Mucosa of rectum (tissue), 2 donors: ENCODE measurements around the gene DENND1A.

Experiments used
- H3K27ac ChIP-seq, 2 donors: one replicate each; pipeline ENCODE4 v1.7.0; 2013; ENCODE audit warnings: inconsistent platforms in 2 of 2, low read depth in 2 of 2, low read length in 2 of 2
- H3K27me3 ChIP-seq, 2 donors: one replicate each; pipeline ENCODE4 v1.7.0; 2013; ENCODE audit warnings: low read length in 2 of 2; ENCODE audit not compliant: control insufficient read depth in 2 of 2, insufficient read depth in 2 of 2
- H3K36me3 ChIP-seq, 2 donors: one replicate each; pipeline ENCODE4 v1.7.0; 2013; ENCODE audit warnings: low read length in 2 of 2; ENCODE audit not compliant: control insufficient read depth in 2 of 2, insufficient read depth in 2 of 2
- H3K4me1 ChIP-seq, 2 donors: one replicate each; pipeline ENCODE4 v1.7.0; 2013; ENCODE audit warnings: low read length in 2 of 2, mild to moderate bottlenecking in 1 of 2; ENCODE audit not compliant: control insufficient read depth in 2 of 2, insufficient read depth in 2 of 2
- H3K4me3 ChIP-seq, 2 donors: one replicate each; pipeline ENCODE4 v1.7.0; 2013; ENCODE audit warnings: low read length in 2 of 2
- H3K9ac ChIP-seq, 2 donors: one replicate each; pipeline ENCODE4 v1.7.0; 2013; ENCODE audit warnings: low read length in 2 of 2, low read depth in 1 of 2, mild to moderate bottlenecking in 1 of 2
- H3K9me3 ChIP-seq, 2 donors: one replicate each; pipeline ENCODE4 v1.7.0; 2013; ENCODE audit warnings: low read length in 2 of 2; ENCODE audit not compliant: control insufficient read depth in 2 of 2
- donor health status: healthy.
- donor health status: Normal muscosa, but diverticular disease.

The DENND1A gene

DNA sequence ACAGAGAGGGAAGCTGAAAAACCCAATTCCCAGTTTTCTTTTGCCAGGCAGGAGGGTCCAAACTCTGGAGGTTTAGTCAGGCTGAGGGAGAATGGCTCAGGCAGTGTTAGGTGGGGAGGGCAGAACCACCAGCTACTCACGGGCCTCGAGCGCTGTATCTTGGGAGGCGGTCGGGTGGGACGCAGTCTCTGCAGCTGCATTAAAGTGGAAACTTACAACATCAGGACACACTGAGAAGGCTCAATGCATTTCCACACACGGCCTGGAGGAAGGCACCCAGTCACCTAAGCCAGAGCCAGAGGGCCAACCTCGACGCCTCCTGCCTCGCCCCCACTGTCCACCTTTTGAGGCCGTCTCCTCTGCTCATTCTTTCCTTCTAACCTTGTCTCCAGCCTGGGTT lies 518.3 kb downstream of the DENND1A start:
- Histone ChIP-seq H3K27me3 (no peaks in the 10 kb centered on the region), H3K4me3 (no peak overlapping the region), H3K4me1 (no peaks in the 10 kb centered on the region), H3K36me3 (peaks cover 3 to 5% of the 10 kb centered on the region in 2 donors), H3K9me3 (no peaks in the 10 kb centered on the region), H3K9ac (no peak overlapping the region), H3K27ac (no peak overlapping the region)

DNA sequence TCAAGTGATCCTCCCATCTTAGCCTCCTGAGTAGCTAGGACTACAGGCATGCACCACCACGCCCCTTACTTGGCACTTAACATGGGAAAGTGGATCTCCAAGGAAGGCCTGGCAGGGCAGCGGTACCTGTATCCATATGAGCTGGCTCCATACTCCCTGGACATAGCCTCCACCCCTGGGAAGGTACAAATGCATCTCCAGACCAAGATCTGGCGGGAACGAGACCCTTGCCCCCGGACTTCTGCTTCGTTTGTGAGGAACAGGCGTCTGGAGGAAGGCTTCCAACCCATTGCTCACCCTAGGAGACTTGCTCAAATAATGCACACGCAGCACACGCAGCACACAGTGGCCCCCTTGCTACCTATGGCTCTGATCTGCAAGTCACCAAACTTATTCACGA lies 518.7 kb downstream of the DENND1A start:
- H3K4me1 ChIP-seq: no peaks in the 10 kb centered on the region
- no peaks in the 10 kb centered on the region for H3K27me3 ChIP-seq
- no peak overlapping the region for H3K9ac ChIP-seq
- H3K36me3 ChIP-seq: peaks cover 2 to 5% of the 10 kb centered on the region in 2 donors
- no peak overlapping the region for H3K4me3 ChIP-seq
- no peaks in the 10 kb centered on the region for H3K9me3 ChIP-seq
- H3K27ac ChIP-seq: no peak overlapping the region

DNA sequence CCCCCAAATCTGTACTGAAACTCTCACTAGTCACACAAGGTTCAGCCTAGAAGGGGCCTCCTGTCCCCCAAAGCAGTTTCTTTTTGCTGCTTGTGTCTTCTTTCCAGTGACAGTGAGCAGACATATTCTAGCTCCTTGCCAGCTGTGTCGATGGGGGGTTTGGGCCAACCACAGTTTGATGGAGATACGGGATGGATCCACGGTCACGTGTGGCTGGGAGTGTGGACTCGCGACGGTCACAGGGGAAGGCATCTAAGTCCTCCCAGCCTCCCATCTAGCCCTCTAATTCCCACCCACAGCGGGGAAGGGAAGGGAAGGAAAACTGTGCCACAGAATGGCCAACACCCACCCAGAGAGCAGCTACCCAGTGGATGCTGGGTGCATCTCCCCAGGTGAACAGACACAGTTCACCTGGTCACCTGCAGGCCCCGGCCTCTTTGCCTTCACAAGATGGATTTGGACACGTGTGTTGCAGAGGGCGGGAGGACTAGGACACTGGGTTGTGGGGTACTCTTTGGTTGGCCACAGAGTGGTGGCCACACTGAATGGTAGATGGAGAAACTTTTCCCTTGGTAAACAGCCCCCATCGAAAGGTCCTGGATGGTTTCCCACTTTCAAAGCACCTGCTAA lies 519.5 kb downstream of the DENND1A start:
- Histone ChIP-seq H3K4me1 (no peaks in the 10 kb centered on the region), H3K27ac (no peak overlapping the region), H3K27me3 (no peaks in the 10 kb centered on the region), H3K4me3 (no peak overlapping the region), H3K36me3 (peaks cover 0 to 5% of the 10 kb centered on the region in 2 donors), H3K9me3 (no peaks in the 10 kb centered on the region), H3K9ac (no peak overlapping the region)

DNA sequence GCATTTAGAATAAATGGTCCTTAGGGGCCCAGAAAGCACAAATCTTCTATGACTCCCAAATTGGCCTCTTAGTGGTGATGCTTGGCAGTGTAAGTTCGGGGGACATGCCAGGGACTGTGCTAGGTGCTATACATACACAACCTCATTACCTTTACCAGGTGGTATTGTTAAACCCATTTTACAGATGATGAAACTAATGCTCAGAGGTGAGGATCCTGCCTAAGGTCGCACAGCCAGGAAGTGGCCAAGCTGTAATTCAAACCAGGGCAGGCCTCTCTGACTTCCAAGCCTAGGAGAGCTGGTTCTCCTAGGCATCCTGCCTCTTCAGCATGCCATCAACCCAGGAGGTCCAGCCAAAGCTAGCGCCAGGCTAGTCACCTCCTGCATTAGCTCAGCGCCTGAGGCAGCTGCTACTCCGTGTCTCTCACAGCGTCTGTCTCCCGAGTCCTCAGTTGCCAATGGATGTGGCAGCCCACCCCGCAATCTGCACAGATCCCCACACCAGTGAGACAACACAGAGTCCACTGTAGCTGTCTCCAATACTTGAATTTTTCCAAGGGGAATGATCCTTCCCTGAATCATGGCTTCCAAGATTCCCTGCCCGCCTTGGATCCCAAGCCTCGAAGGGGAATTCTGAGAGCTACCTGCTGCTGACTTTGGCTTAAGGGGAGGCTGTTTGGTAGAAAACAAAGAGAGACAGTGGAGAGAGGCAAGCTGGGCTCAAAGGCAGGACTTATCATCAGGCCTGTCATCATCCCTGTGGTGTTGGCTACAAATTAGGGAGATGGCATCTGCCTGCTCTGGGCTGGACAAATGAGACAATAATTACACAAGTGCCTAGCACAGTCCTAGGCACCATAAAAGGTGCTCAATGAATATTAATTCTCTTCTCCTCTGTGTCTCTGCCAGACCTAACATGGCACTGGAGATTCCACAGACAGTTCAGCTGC lies 521.3 kb downstream of the DENND1A start:
- peaks cover 0 to 5% of the 10 kb centered on the region in 2 donors for H3K36me3 ChIP-seq
- H3K27me3 ChIP-seq: no peaks in the 10 kb centered on the region

DNA sequence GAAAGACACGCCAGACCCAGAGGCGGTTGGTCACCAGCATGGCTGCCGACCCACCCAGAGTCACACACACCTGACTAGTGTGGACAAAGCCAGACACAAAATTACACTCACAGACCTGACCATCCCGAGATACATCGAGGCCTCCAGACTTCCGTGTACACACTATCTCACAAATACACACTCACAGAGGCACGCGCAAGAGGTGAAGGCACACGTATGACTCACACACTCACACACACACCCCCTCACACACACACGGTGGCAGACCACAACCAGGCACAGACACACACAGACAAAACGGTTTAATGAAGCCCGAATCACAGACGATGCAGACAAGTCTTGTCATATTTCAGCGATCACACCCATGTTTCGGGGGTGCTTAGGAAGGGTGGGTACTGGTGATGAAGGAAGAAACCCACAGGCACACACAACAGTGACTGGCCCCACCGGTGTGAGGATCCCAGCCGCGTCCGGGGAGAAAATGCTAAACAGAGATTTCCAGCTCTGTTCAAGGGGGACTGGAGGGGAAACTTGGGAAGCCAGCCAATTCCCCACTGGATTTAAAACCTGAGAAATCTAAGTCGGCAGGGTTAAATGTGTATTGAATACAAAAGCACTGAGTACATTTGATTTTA lies 522.6 kb downstream of the DENND1A start:
- Histone ChIP-seq H3K9me3 (no peaks in the 10 kb centered on the region), H3K27ac (no peak overlapping the region), H3K4me1 (no peaks in the 10 kb centered on the region), H3K27me3 (no peaks in the 10 kb centered on the region), H3K4me3 (no peak overlapping the region), H3K9ac (no peak overlapping the region), H3K36me3 (peaks cover 0 to 8% of the 10 kb centered on the region in 2 donors)

More for the DNA sequence above, 521.3 kb downstream of the DENND1A start:
- H3K27ac ChIP-seq: no peak overlapping the region
- H3K9me3 ChIP-seq: no peaks in the 10 kb centered on the region
- H3K4me3 ChIP-seq: no peak overlapping the region
- no peaks in the 10 kb centered on the region for H3K4me1 ChIP-seq
- no peak overlapping the region for H3K9ac ChIP-seq

DNA sequence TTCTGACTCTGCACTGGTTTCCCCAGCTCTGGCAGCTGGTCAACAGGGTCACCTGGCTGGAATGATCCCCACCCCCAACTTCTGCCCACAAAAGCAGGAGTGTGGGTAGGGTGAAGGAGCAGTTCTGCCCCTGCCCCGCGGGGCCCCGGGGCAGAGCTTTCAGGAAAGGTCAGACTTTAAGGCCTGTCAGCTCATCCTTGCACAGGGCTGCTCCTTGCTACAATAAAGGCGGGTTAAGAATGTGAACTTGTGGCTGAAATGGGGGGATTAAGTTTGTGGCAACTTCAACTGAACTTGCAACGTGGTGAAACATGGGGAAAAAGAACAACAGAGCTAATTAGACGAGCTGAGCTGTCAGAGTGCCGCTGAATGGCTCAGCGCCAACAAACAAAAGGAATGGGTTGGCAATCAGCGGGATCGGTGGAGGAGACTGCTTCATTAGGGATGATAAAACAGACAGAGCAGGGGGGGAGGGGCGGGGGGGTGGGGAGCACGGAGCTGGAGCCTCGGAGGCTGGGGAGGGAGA lies 523.2 kb downstream of the DENND1A start:
- no peaks in the 10 kb centered on the region for H3K4me1 ChIP-seq
- H3K27me3 ChIP-seq: no peaks in the 10 kb centered on the region
- H3K9me3 ChIP-seq: no peaks in the 10 kb centered on the region
- no peak overlapping the region for H3K27ac ChIP-seq
- no peak overlapping the region for H3K9ac ChIP-seq
- no peak overlapping the region for H3K4me3 ChIP-seq
- peaks cover 0 to 8% of the 10 kb centered on the region in 2 donors for H3K36me3 ChIP-seq

DNA sequence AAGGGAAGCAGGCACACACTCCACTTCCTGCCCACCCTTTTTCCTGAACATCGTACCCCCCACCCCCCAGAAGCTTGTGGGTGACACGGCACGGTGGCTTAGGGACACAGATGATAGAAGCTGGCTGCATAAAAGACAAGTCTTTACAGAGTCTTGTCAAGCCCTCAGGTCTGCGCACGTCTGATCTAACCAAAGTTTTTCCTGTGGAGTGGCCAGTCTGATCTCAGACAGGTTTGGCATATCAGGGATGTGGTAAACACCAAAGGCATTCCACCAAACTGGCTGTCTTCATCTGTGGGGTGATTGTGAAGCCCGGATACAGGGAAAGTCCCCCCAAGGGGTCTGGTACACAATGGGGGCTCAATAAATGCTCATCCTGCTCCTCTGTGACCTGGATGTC lies 523.9 kb downstream of the DENND1A start:
- H3K27ac ChIP-seq: no peak overlapping the region
- peaks cover 0 to 3% of the 10 kb centered on the region in 2 donors for H3K36me3 ChIP-seq
- no peaks in the 10 kb centered on the region for H3K4me1 ChIP-seq
- no peak overlapping the region for H3K4me3 ChIP-seq
- no peaks in the 10 kb centered on the region for H3K27me3 ChIP-seq
- H3K9me3 ChIP-seq: no peaks in the 10 kb centered on the region
- no peak overlapping the region for H3K9ac ChIP-seq

DNA sequence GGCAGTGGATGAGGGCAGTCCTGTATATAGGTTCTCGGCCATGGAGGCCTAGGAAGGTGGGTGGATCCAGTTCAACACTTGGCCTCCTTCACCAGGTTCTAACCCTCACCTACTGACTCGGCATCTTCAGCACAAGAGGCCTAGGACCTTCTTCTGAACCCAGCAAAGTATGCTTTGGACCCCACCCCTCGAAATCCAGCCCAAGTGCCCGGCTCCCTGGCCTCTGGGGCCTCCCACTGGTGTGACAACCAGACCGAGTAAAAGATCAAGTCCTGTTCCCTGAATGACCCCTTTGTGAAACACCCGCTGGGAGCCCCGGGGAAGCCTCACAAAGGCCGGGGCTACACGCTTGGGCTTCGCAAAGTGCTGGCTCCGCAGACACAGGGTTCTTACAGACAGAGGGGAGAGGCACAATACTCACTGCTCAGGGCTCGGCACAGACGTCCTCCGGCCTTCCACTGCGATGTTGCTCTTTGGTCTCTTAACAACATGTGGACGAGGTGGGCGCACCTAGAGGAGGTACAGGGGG lies 526.9 kb downstream of the DENND1A start:
- H3K36me3 ChIP-seq: peaks cover 0 to 6% of the 10 kb centered on the region in 2 donors

DNA sequence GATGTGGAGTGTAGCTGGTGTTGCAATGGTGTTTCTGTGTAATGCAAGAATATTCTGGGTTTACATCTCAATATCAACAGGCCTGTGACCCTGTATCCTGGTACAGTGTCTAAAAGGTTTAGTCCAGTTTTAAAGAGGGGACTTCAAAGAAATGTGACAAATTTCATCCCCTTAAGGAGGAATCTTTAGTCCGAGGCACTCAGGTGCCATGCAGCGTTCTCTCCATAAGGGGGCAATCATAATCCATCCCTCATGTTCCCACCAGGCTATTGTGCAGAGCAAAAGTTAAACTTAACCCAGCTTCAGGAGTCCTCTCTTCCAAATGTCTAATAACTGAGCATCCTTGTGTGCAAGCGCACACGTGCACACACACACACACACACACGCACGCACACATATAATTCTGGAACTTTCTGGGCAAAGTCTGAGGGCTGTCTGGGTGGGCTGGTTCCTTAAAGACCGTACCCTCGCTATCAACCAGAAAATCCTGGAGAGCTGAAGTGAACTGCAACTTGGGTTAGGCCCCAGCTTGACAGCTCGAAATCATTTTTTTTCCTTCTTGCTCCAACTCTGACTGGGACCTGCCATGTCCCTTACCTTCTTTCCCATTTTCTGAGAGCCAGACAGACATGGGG lies 527.9 kb downstream of the DENND1A start:
- Histone ChIP-seq H3K27ac (no peak overlapping the region), H3K4me1 (no peaks in the 10 kb centered on the region), H3K9me3 (no peaks in the 10 kb centered on the region), H3K4me3 (no peak overlapping the region), H3K27me3 (no peaks in the 10 kb centered on the region), H3K36me3 (peaks cover 0 to 6% of the 10 kb centered on the region in 2 donors), H3K9ac (no peak overlapping the region)

More for the DNA sequence above, 526.9 kb downstream of the DENND1A start:
- Histone ChIP-seq H3K9me3 (no peaks in the 10 kb centered on the region), H3K4me3 (no peak overlapping the region), H3K27me3 (no peaks in the 10 kb centered on the region), H3K4me1 (no peaks in the 10 kb centered on the region), H3K9ac (no peak overlapping the region), H3K27ac (no peak overlapping the region)
